Adrenal gland (tissue), 5 donors: ENCODE results near the gene SHISAL1.

ENCODE experiments used
- CTCF ChIP-seq, 6 experiments: fragments of 450-650 bp in 4 of 6; fragments of 200-600 bp in 2 of 6; sonication (generic) in 1 of 6; IDR thresholded peaks; 1 replicate in 5 of 6; 2 replicates in 1 of 6; pipeline versions ENCODE4 v1.5.1 to v1.8.0; 2016 to 2021; ENCODE audit warnings: antibody characterized with exemption in 6 of 6, mild to moderate bottlenecking in 2 of 6, moderate library complexity in 1 of 6
- POLR2A ChIP-seq, 2 donors: fragments of 450-650 bp; IDR thresholded peaks; one replicate each; pipeline ENCODE4 v1.6.1; 2017; ENCODE audit warnings: antibody characterized with exemption in 2 of 2, mild to moderate bottlenecking in 2 of 2, moderate library complexity in 1 of 2
- donor health status: DM: no; HTN: no; CAD: no.

GRCh38 chr22:44352378-44353035, 39.8 kb upstream of the SHISAL1 start:
- no peak for TF ChIP-seq CTCF (IDR thresholded peaks at IDR 0.05)
- no peak for TF ChIP-seq POLR2A (IDR thresholded peaks at IDR 0.05)
